NCI-H1436 treated with DMSO at 0.1 percent for 48 hours (cell line): ENCODE measurements around the gene RPL12.
"Not testable (repeated sequence)": the region's sequence is repeated elsewhere in the genome, so short reads cannot be mapped to it uniquely, and the experiment has no call there.

Experiments
- DNase-seq: peaks from one replicate; lab custom pipeline; 2025; lab: John Stamatoyannopoulos, UW

RPL12 gene

DNA sequence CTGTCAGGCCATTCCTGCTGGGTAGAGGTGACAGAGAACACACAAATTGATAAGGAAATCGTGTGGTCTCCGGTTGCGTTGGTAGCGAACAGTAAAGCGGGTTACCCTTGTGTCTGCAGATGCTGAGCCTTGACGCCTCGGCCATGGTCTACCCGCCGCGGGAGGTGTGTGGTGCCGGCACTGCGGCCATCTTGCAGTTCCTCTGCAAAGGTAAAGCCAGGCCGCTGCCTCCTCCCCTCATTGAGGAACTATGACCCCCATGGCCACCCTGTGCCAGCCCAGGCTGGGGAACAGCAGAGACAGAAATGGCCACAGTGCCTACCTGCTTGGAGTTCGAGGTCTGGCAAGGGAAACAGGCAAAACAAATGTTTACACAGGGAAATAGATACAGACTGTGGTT lies 16.4 kb upstream of the RPL12 start:
- no peak for DNase-seq

DNA sequence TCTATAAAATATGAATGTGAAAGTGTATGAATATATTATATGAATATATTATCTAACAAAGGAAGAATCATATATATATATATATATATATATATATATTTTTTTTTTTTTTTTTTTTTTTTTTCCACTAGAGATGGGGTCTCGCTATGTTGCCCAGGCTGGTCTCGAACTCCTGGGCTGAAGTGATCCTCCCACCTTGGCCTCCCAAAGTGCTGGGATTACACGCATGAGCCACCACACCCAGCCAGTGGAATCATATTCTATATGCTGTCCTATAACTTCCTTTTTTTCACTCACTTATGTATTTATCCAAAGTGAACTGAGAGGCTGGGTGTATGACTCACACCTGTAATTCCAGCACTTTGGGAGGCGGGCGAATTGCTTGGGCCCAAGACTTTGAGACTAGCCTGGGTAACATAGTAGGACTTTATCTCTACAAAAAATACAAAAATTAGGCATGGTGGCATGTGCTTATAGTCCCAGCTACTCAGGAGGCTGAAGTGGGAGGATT lies 15.3 kb upstream of the RPL12 start:
- not testable (repeated sequence) for DNase-seq

DNA sequence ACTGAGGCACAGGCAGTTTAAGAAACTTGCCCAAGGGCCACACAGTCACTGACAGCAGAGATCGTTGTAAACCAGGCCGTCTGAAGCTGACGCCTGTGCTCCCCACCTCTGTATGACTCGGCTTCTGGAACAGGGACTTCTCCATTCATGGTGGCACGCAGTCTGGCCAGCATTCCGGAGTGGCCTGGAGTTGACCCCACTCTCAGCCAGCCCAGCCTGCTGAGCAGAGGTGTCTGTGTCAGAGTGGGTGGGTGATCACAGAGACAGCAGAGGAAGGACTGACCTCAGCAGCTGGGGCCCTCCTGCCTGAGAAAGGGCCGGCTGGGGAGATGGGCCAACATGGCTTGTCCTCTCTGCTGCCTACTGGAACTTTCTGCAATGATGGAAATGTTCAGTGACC lies 12.7 kb upstream of the RPL12 start:
- no peak for DNase-seq

DNA sequence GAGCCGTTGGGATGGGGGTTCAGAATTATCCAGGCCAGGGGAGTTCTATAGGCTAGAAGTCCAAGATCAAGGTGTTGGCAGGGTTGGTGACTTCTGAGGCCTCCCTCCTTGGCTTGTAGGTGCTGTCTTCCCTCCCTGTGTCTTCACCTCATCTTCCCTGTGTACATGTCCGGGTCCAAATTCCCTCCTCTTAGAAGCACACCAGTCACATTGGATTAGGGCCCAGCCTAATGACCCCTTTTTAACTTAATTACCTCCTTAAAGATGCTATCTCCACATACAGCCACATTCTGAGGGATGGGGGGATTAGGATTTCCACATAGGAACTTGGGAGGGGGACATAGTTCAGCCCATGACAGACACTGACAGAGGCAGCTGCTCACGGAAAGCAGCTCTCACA lies 12.2 kb upstream of the RPL12 start:
- DNase-seq: no peak

DNA sequence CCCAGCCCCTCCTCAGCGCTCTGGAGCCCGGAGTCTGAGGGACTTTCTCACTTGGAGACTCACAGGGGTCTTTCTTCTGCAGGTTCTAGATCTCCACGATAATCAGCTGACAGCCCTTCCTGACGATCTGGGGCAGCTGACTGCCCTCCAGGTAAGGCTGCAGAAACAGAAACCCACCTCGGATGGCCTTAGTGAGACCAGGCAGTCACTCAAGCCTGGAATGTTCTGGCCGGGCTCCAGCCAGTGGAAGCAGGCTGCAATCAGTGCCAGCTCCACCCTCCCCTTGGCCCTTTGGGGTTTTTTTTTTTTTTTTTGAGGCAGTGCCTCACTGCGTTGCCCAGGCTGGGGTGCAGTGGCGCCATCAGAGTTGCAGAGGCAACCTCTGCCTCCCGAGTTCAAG lies 7.7 kb upstream of the RPL12 start:
- DNase-seq: no peak

DNA sequence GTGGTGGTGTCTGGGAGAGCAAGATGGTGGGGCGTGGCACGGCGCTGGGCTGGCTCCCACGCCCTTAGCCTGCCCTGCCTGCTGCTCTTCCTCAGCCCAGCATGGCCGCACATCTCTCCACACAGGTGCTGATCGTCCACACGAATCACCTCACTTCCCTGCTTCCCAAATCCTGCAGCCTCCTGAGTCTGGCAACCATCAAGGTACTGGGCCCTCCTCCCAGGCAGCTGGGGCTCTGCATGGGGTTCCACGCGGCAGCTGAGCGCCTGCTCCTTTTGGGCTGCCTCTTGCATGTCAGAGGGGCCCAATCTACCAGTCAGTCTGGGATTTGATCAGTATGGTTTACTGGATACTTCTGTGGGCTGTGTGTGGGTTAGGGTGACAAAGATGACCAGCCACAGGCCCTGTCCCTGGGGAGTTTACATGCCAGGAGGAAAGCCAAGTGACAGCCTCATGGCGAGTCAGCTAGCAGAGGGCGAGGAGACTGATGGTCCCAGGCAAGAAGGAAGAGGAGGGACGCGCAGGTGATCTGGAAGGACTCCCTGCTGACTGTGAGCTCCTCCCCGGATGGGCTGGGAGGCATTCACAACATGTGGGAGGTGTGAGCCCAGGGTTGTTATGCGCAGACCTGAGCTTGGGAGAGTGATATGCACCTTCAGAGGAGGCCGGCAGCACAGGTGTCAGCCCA lies 6.1 kb upstream of the RPL12 start:
- DNase-seq: no peak

DNA sequence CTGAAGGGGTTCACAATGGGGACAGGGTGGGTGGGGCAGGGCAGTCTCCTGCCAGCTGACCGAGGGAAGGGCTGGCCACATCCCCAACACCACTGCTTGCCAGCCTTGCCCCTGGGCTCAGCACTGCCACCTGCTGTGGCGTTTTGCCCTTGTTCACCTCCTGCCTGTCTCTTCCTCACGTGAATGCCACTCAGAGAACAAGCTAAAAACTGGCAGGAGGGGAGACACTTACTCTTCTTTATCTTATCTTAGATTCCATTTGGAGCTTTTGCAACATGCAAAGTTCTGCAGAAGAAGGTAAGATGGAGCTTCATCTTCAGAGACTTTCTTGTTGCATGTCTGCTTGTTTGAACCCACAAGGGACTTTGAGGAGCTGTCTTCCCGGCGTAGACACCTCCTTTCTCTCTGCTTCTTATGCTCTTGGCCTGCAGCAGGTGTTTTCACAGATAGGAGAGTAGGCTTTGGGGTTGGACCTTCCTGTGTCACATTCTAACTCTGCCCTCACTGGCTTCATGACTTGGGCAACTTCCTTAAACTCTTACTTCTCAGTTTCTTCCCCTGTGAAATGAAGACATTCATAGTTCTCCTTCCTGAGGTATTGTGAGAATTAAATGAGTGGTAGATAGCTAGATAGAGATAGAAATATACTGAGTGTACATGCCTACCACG lies 4.3 kb upstream of the RPL12 start:
- DNase-seq: no peak

DNA sequence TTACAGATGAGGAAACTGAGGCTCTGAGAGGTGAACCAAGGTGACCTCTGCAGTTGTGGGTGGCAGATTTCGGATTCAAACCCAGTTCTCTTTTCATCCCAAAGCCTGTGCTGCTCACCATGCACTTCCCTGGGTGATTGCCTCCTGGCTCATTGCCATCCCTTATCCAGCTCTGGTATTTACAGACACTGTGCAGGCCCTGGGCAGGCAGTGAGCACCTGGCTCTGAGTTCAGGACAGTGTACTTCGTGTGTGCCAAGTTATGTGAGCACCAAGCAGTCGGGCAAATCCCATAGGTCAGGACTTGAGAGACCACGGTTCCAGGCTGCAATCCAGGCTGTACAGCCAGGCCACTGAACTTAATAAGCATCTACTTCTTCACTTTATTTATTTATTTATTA lies 1.5 kb upstream of the RPL12 start:
- no peak for DNase-seq

DNA sequence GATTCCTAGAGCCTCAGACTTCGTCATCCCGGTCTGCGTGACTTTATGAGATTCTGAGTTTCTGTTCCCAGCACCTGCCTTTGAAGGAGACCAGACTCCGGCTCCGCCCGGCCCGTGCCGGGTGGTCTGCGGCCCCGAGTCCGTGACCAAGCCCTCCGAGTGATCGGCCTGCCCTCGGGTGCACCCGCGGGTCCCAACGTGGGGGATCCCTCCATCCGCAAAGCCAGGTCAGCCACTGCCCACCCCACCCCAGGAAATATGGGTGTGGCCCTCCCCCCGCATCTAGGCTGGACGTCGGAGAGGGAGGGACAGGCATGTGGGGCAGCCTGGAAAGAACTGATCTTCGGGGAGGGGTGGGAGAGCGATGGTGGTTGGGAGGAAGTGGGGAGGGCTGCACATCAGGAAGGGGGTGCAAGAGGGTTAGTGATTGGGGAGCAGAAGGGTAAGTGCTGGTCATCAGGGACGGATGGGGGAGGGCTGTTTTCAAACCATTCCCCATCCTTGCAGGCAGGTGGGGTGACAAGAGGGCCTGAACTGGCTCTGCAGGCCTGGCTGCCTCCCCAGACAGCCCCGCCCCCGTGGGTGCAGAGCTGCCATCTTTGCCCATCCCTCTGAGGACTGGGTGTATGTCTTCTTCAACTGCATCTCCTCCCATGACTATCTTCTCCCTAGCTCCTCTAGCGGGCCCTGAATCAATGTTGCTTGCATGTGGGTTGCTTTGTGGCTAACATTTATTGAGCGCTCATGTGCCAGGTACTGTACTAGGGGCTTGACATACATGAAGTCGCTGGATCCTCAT lies 851 bp upstream of the RPL12 start:
- no peak for DNase-seq

DNA sequence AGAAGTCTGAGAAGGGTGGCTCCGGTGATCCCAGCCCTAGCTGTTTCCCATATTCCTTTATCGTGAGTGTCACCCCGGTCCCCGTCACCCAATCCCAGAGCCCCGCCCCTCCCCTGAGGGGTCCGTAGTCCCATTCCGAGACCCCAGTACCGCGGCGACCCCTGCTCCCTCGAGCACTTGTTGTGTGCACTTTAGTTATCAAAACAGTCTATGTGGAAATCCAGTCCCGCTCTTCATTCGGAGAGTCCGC lies 327 bp upstream of the RPL12 start:
- DNase-seq: no peak

DNA sequence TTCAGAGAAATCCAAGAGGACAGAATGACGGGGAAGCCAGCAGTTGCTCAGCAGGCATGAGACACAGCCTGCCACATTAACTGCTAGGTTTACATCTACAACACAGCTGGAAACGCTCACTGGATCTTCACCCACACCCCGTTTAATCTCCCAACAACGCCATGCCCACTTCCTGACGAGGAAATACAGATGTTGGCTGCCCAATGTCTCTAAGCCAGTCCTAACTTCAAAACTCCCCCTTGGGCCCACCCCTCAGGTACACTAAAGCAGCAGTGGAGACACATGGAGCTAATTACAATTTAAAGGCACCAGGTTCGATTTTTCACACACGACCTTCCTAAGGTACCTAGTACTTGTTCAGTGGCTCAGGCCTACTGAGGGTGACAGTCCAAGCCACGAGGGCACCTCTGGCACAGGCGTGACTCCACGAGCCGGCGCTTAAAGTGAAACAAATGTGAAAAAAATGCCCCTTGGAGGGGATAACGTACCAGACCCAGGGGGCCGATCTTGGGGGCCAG lies 904 bp downstream of the RPL12 start:
- no peak for DNase-seq

DNA sequence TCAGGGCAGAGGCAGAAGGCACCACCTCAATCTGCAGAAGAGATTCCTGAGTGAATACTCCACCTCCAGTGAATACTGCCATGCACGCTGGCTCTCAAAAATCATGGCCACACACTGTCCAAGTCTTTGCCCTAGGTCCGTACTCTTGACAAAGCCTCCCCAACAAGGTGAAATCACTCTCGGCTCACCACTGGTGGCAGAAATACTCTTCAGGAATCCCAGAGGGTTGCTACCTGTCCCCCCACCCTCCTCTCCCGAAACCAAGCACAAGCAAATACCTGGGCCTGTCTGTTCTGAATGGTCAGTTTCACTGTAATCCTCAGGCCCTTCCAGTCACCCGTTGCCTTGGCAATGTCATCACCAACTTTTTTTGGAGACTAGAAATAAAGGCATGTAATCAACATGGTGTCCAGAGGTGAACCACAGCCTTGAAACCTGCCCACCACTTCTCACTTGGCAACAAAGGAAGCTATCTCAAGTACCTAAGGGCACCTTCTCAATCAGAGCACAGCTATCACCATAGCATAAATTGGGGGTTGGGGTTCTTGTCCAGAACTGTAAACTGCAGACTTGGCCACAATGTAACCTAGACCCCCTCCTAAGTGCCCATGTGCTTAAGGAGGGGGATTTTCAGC lies 1.8 kb downstream of the RPL12 start:
- no peak for DNase-seq

DNA sequence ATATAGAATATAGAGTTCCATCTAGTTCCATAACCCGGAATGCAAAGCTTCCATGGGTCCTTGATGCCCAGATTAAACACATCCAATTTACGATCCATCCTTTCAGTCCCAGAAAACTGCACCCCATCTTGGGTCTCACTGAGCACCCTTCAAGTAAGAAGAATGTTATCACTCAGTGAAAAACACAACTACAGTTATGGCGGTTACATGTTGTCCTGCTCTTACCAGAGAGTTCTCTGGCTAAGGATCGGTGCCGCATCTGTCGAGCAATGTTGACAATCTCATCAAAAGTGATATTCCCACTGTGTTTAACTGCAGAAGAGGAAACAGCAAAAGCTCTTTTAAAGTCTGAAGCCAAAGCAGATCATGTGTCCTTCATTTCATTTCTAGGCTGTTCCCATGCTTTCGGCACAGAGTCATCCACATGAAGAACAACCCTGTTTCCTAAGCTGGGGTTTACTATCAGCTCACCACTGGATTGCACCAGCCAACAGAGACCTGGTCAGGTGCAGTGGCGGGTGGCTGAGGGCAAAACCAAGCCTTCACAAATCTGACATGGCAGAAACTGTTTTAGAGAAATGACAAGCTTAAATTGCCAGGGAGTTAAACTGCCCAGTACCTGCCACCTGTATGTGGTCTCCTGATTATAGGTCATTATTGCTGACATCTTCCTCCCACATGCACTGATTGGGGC lies 2.9 kb downstream of the RPL12 start:
- no peak for DNase-seq

DNA sequence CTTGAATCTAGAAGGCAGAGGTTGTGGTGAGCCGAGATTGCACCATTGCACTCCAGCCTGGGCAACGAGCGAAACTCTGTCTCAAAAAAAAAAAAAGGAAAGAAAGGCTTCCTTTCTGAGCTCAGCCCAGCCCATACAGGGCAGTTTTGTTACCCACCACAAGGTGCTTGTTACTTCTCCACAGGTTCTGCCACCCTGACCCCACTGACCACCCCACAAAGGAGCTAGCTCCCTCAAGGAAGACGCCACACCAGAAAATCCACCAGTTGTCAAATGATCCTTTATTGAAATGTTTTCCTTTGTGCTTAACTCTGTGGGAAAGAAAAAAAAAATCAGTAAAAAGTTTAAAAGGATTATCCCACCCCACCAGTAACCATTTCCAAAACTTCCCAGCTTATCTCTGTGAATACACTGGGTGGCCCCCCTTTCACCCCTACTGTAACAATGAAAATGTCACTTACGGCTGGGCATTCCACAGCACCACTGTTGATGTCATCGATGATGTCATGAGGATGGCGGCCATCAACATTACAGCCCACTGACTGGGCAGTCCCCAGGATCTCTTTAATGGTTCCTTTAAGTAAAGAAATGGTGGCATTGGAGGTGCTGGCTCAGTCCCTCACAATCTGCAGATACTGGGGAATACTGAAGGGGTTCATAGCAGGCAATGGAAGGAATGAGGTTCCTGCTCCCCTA lies 3.6 kb downstream of the RPL12 start:
- DNase-seq: no peak

DNA sequence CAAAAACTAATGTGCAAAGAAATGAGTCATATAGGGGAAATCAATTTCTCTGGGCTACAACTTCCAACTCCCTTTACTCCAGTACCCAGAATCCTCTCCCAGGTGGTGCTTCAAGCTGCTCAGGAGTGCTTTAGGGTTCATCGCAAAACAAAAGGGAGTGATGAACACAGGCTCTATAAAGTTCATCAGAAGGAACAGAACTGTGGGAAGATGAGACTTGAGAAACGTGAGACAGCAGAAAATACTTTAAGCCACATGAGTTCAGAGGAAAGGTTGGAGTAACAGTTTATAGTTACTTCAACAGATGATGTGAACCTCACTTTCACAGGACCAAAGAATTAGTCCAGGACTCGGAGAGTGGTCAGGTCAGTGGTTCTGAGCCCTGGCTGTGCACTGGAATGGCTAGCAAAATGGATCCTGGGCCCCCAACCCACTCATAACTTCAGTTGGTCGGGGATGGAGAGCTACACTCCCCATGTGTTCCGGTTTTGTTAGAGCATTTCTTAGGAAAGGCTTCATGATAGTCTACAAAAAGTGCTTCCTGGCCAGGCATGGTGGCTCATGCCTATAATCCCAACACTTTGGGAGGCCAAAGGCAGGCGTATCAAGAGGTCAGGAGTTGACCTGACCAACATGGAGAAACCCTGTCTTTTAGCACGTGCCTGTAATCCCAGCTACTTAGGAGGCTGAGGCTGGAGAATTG lies 4.3 kb downstream of the RPL12 start:
- no peak for DNase-seq

DNA sequence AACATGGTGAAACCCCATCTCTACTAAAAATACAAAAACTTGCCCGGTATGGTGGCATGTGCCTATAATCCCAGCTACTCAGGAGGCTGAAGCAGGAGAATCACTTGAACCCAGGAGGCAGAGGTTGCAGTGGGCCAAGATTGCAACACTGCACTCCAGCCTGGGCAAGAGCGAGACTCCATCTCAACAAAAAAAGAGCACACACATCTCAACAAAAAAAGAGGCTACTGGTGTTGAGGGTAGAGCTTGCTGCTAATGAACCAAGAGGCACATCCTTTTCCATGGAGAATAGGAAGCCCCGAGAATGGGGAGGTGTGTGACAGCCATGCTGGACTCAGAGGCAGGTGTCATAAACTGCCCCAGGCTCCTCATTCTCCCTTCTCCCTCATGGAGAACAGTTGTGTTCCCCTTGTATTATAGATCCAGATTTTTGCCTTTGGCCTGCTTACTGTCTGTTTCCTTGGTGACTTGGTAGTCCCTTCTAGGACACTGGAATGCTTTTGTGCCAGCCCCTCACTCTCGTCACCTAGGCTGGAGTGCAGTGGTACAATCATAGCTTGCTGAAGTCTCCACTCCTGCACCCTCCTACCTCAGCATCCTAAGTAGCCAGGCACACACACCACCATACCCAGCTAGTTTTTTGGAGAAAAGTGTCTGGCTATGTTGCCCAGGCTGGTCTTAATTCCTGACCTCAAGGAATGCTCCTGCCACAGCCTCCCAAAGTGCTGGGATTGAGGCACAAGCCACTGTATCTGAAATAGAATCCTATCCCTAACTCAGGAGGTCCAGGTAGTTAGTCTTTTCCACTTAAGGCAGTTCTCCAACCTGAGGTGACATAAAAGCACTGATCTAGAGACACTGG lies 5.1 kb downstream of the RPL12 start:
- no peak for DNase-seq

DNA sequence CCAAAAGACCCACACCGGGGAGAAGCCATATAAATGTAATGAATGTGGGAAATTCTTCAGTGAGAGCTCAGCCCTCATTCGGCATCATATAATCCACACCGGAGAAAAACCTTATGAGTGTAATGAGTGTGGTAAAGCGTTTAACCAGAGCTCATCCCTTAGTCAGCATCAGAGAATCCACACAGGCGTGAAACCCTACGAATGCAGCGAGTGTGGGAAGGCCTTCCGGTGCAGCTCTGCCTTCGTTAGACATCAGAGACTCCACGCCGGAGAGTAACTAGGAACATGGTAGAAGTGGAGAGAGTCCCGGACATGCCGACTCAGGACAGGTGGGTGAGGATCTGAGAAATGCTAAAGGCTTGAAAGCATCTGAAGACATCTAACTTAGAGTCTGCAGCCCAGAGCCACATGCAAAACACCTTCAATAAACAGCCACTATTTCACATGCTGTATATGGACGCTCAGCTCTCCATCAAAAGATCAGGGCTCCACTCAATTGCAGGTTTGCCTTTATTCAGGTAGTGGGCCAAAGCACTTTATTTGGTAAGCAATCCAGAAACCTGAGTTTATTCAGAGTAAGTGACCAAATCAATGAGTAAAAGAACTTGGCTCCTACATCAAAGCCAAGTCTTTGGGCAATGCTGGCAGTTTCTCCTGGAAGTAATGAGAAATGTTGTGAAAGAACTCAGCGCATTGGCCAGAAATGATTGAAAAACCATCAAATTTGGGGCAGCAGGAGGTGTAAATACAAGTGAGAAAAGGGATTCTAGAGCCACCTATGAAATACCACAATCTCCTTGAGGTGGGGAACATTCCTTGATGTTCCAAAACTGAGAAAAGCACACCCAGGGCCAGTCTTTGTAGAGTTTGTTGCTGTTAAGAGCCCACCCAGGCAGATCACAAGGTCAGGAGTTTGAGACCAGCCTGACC lies 6.0 kb downstream of the RPL12 start:
- no peak for DNase-seq

DNA sequence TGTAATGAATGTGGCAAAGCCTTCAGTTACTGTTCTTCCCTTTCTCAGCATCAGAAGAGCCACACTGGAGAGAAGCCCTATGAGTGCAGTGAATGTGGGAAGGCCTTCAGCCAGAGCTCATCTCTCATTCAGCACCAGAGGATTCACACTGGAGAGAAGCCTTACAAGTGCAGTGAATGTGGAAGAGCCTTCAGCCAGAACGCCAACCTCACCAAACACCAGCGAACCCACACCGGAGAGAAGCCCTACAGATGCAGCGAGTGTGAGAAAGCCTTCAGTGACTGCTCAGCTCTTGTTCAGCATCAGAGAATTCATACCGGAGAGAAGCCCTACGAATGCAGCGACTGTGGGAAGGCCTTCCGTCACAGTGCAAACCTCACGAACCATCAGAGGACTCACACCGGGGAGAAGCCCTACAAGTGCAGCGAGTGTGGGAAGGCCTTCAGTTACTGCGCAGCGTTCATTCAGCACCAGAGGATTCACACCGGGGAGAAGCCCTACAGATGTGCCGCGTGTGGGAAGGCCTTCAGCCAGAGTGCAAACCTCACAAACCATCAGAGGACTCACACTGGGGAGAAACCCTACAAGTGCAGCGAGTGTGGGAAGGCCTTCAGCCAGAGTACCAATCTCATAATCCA lies 6.8 kb downstream of the RPL12 start:
- DNase-seq: no peak
